Measurements from ENCODE around the gene LCOR.

GRCh38 chr10:97018251-97019212, 186.4 kb downstream of the LCOR start:
- TF ChIP-seq POLR2A (IDR thresholded peaks at IDR 0.05) (no peak), CTCF (IDR thresholded peaks at IDR 0.05) (no peak)
